Measurements from ENCODE around the gene CSTA.

Gene CSTA

GRCh38 chr3:122298239-122298638, 26.8 kb upstream of the CSTA start:
- no peak for DNase-seq (ENCODE audit: low read depth)
- no peak for TF ChIP-seq CTCF (conservative IDR thresholded peaks at IDR 0.05; ENCODE audit: low read depth, low read length)
- H3K4me3 ChIP-seq (ENCODE audit: low read length): no peak overlapping the region

- H3K4me3 ChIP-seq (ENCODE audit: low read length): no peak overlapping the region
- no peak for DNase-seq (ENCODE audit: low read depth)
- no peak for TF ChIP-seq CTCF (conservative IDR thresholded peaks at IDR 0.05; ENCODE audit: low read depth, low read length)
These were observed 25.8 kb upstream of the CSTA start for GRCh38 chr3:122299215-122299614.

GRCh38 chr3:122299872-122300460, 25.1 kb upstream of the CSTA start:
- no peak for DNase-seq (ENCODE audit: low read depth)
- TF ChIP-seq CTCF (conservative IDR thresholded peaks at IDR 0.05; ENCODE audit: low read depth, low read length): peak; percentile 71
- H3K4me3 ChIP-seq (ENCODE audit: low read length): no peak overlapping the region

GRCh38 chr3:122301063-122301462, 24.0 kb upstream of the CSTA start:
- TF ChIP-seq CTCF (conservative IDR thresholded peaks at IDR 0.05; ENCODE audit: low read depth, low read length): no peak
- DNase-seq (ENCODE audit: low read depth): no peak

GRCh38 chr3:122305818-122306621, 19.0 kb upstream of the CSTA start:
- H3K4me3 ChIP-seq (ENCODE audit: low read length): no peak overlapping the region
- peak; percentile 32 for TF ChIP-seq CTCF (conservative IDR thresholded peaks at IDR 0.05; ENCODE audit: low read depth, low read length)
- no peak for DNase-seq (ENCODE audit: low read depth)

More at GRCh38 chr3:122301063-122301462, 24.0 kb upstream of the CSTA start:
- H3K4me3 ChIP-seq (ENCODE audit: low read length): no peak overlapping the region

GRCh38 chr3:122306622-122306953, 18.5 kb upstream of the CSTA start:
- DNase-seq (ENCODE audit: low read depth): no peak
- TF ChIP-seq CTCF (conservative IDR thresholded peaks at IDR 0.05; ENCODE audit: low read depth, low read length): no peak
- no peak overlapping the region for H3K4me3 ChIP-seq (ENCODE audit: low read length)
